H1 (cell line): ENCODE measurements around the gene PCSK4. TPM values are rescaled to one million over a fixed set of nuclear protein-coding genes. Genes with fewer than 3 reads are reported as not detected.

ENCODE experiments used
- CTCF ChIA-PET: fragments of 300-600 bp; sonication (Branson Sonifier 250); formaldehyde crosslinking; loops from one replicate; lab custom pipeline; 2021; ENCODE audit not compliant: partially characterized antibody; lab: Charles Lee
- POLR2A ChIA-PET: fragments of 300-600 bp; sonication (Branson Sonifier 250); formaldehyde crosslinking; loops from one replicate; lab custom pipeline; 2021; ENCODE audit warnings: inconsistent platforms; ENCODE audit not compliant: partially characterized antibody; lab: Charles Lee
- DNase-seq, 2 experiments: peaks; one replicate each; pipeline versions ENCODE4 v3.0.0 to v3.0.0-alpha.2; 2010 to 2022; ENCODE audit warnings: low spot score in 2 of 2, low read depth in 1 of 2, mixed read lengths in 1 of 2
- FAIRE-seq: peaks from 2 replicates; lab custom pipeline; 2011; peaks lifted over from hg19 to GRCh38; lab: Jason Lieb, UNC
- H2AFZ ChIP-seq: 2 replicates; pipeline ENCODE4 v1.8.1; 2012; ENCODE audit warnings: low read length, inconsistent platforms
- H2AK5ac ChIP-seq: 2 replicates; pipeline ENCODE4 v1.6.1; 2013; ENCODE audit warnings: low read depth, low read length
- H2BK120ac ChIP-seq: replicated peaks from 2 replicates; pipeline ENCODE3; 2013; ENCODE audit warnings: low read depth, low read length, inconsistent platforms
- H2BK12ac ChIP-seq: 2 replicates; pipeline ENCODE4 v1.6.1; 2013; ENCODE audit warnings: low read depth, low read length
- H2BK15ac ChIP-seq: 2 replicates; pipeline ENCODE4 v1.6.1; 2013; ENCODE audit warnings: low read length
- H2BK20ac ChIP-seq: 2 replicates; pipeline ENCODE4 v1.6.1; 2013; ENCODE audit warnings: low read length
- H2BK5ac ChIP-seq: 2 replicates; pipeline ENCODE4 v1.6.1; 2013; ENCODE audit warnings: low read depth, low read length
- H3K14ac ChIP-seq: 2 replicates; pipeline ENCODE4 v1.6.1; 2013; ENCODE audit warnings: inconsistent platforms; ENCODE audit not compliant: insufficient read length
- H3K18ac ChIP-seq: 2 replicates; pipeline ENCODE4 v1.6.1; 2013; ENCODE audit warnings: low read length; ENCODE audit errors: extremely low read depth
- H3K23ac ChIP-seq: 2 replicates; pipeline ENCODE4 v1.6.1; 2013; ENCODE audit warnings: inconsistent platforms; ENCODE audit not compliant: insufficient read length
- H3K23me2 ChIP-seq: 2 replicates; pipeline ENCODE4 v1.6.1; 2013; ENCODE audit warnings: low read depth, low read length
- H3K27ac ChIP-seq: 2 replicates; pipeline ENCODE4 v1.6.1; 2011; ENCODE audit warnings: low read depth, low read length, inconsistent platforms
- H3K27me3 ChIP-seq, 4 experiments: replicated peaks in 1 of 4; 1 replicate in 1 of 4; 2 replicates in 3 of 4; pipeline versions ENCODE4 v1.6.1 to v1.8.1; 2011 to 2013; ENCODE audit warnings: low read length in 3 of 4, mild to moderate bottlenecking in 3 of 4, inconsistent platforms in 2 of 4, mixed read lengths in 2 of 4, moderate library complexity in 1 of 4; ENCODE audit not compliant: control insufficient read depth in 3 of 4, insufficient read depth in 3 of 4; ENCODE audit errors: extremely low read depth in 1 of 4
- H3K36me3 ChIP-seq, 4 experiments: 2 replicates each; pipeline versions ENCODE4 v1.6.1 to v1.8.1; 2011 to 2013; ENCODE audit warnings: mild to moderate bottlenecking in 4 of 4, low read length in 3 of 4, moderate library complexity in 2 of 4, control low read depth in 1 of 4, inconsistent platforms in 1 of 4; ENCODE audit not compliant: insufficient read depth in 4 of 4, control insufficient read depth in 2 of 4
- H3K4ac ChIP-seq: replicated peaks from 2 replicates; pipeline ENCODE3; 2013; ENCODE audit warnings: low read length, low read depth, mixed read lengths, inconsistent platforms; ENCODE audit not compliant: insufficient read length
- H3K4me1 ChIP-seq, 4 experiments: replicated peaks in 1 of 4; 1 replicate in 1 of 4; 2 replicates in 3 of 4; pipeline versions ENCODE4 v1.6.1 to v1.8.1; 2011 to 2013; ENCODE audit warnings: low read length in 3 of 4, inconsistent platforms in 2 of 4, mixed read lengths in 1 of 4; ENCODE audit not compliant: insufficient read depth in 4 of 4, control insufficient read depth in 3 of 4
- H3K4me2 ChIP-seq, 2 experiments: 2 replicates each; pipeline versions ENCODE4 v1.6.1 to v1.8.1; 2011 to 2013; ENCODE audit warnings: low read depth in 2 of 2, low read length in 2 of 2, control low read depth in 1 of 2, inconsistent platforms in 1 of 2, mild to moderate bottlenecking in 1 of 2; ENCODE audit not compliant: insufficient read depth in 1 of 2
- H3K4me3 ChIP-seq, 4 experiments: fragments of 200-600, 300-600 bp in 1 of 4; sonication (generic), shearing (Covaris generic), sonication (Bioruptor Twin) in 1 of 4; 2 replicates each; pipeline versions ENCODE4 v1.5.1 to v1.8.1; 2011 to 2016; ENCODE audit warnings: low read length in 4 of 4, low read depth in 3 of 4, control low read depth in 2 of 4, inconsistent platforms in 2 of 4, mild to moderate bottlenecking in 2 of 4, mixed read lengths in 1 of 4, moderate library complexity in 1 of 4; ENCODE audit not compliant: insufficient read depth in 2 of 4; ENCODE audit errors: extremely low read depth in 1 of 4
- H3K56ac ChIP-seq: replicated peaks from 2 replicates; pipeline ENCODE3; 2013; ENCODE audit warnings: low read depth, mild to moderate bottlenecking, mixed read lengths, low read length, inconsistent platforms; ENCODE audit not compliant: insufficient read length
- H3K79me1 ChIP-seq: 2 replicates; pipeline ENCODE4 v1.6.1; 2013; ENCODE audit warnings: low read depth, low read length, control low read depth
- H3K79me2 ChIP-seq, 2 experiments: 2 replicates each; pipeline versions ENCODE4 v1.6.1 to v1.8.1; 2012 to 2013; ENCODE audit warnings: low read length in 2 of 2, mild to moderate bottlenecking in 2 of 2, inconsistent platforms in 1 of 2; ENCODE audit not compliant: insufficient read depth in 2 of 2, control insufficient read depth in 1 of 2
- H3K9ac ChIP-seq, 4 experiments: replicated peaks in 1 of 4; 1 replicate in 1 of 4; 2 replicates in 3 of 4; pipeline versions ENCODE4 v1.6.1 to v1.8.1; 2011 to 2013; ENCODE audit warnings: low read depth in 3 of 4, low read length in 3 of 4, control low read depth in 2 of 4, mild to moderate bottlenecking in 2 of 4, moderate library complexity in 2 of 4, inconsistent platforms in 1 of 4; ENCODE audit errors: extremely low read depth in 1 of 4
- H3K9me3 ChIP-seq, 2 experiments: 2 replicates each; pipeline versions ENCODE4 v1.6.1 to v1.8.1; 2012 to 2013; ENCODE audit warnings: mild to moderate bottlenecking in 2 of 2, moderate library complexity in 2 of 2, control low read depth in 1 of 2, inconsistent platforms in 1 of 2, low read depth in 1 of 2, low read length in 1 of 2, mixed read lengths in 1 of 2; ENCODE audit not compliant: insufficient read depth in 2 of 2
- H4K20me1 ChIP-seq, 2 experiments: replicated peaks in 1 of 2; 2 replicates each; pipeline versions ENCODE3 to v1.8.1; 2011 to 2013; ENCODE audit warnings: inconsistent platforms in 2 of 2, low read length in 2 of 2, mild to moderate bottlenecking in 1 of 2; ENCODE audit not compliant: insufficient read depth in 2 of 2, control insufficient read depth in 1 of 2
- H4K5ac ChIP-seq: 2 replicates; pipeline ENCODE4 v1.6.1; 2013; ENCODE audit warnings: low read length, low read depth, mixed read lengths, inconsistent platforms; ENCODE audit not compliant: insufficient read length
- H4K8ac ChIP-seq: 2 replicates; pipeline ENCODE4 v1.8.0; 2013; ENCODE audit warnings: mild to moderate bottlenecking, moderate library complexity, low read length, inconsistent platforms; ENCODE audit not compliant: insufficient read depth; ENCODE audit errors: extremely low read depth
- H4K91ac ChIP-seq: replicated peaks from 2 replicates; pipeline ENCODE3; 2013; ENCODE audit warnings: low read length, mixed read lengths, inconsistent platforms; ENCODE audit not compliant: insufficient read length
- GABPA ChIP-seq: IDR thresholded peaks from 2 replicates; pipeline ENCODE4 v1.6.1; 2011; ENCODE audit warnings: mild to moderate bottlenecking, low read length, moderate library complexity, borderline replicate concordance; ENCODE audit not compliant: insufficient read depth
- RNF2 ChIP-seq: fragments of 200-900, 300-1000 bp; sonication (generic); IDR thresholded peaks from 2 replicates; pipeline ENCODE4 v1.7.1; 2016; ENCODE audit warnings: borderline replicate concordance, low read depth, mild to moderate bottlenecking, antibody characterized with exemption, low read length; ENCODE audit not compliant: poor library complexity, severe bottlenecking; ENCODE audit errors: missing control alignments
- SP1 ChIP-seq: IDR thresholded peaks from 2 replicates; pipeline ENCODE4 v1.6.1; 2011; ENCODE audit warnings: low read depth, low read length
- SUZ12 ChIP-seq: fragments of 200-600 bp; sonication (generic); IDR thresholded peaks from 2 replicates; pipeline ENCODE4 v1.6.1; 2012; ENCODE audit warnings: mild to moderate bottlenecking, inconsistent platforms, low read length, moderate library complexity, mixed read lengths
- WGBS, 2 experiments: shearing (Covaris generic) in 1 of 2; methylation state at CpG; one replicate each; pipeline versions ENCODE4 v1.1.6 to v1.1.7; 2013 to 2015; ENCODE audit warnings: low lambda C conversion rate in 2 of 2, mixed read lengths in 2 of 2, inconsistent platforms in 1 of 2, low coverage in 1 of 2, missing lambda C conversion rate in 1 of 2; ENCODE audit not compliant: insufficient replicate concordance in 2 of 2, insufficient coverage in 1 of 2, insufficient read length in 1 of 2; ENCODE audit errors: extremely low coverage in 1 of 2, missing lambda C conversion rate in 1 of 2; 5-methylcytosine and 5-hydroxymethylcytosine counted together
- polyA plus RNA-seq, 7 experiments: library from polyadenylated mRNA; depleted of rRNA in 3 of 7; stranded (reverse) in 5 of 7; unstranded in 2 of 7; fragments of >200 nt in 5 of 7; fragments of 200-250 nt in 2 of 7; gene quantifications; 1 replicate in 5 of 7; 2 replicates in 1 of 7; 4 replicates in 1 of 7; pipeline versions ENCODE4 v1.2.1 to v1.2.3, GENCODE V29; 2011 to 2013; ENCODE audit warnings: missing spikeins in 2 of 7, mixed read lengths in 2 of 7
- total RNA-seq: library from RNA; stranded (reverse); fragmentation: NEBNext Ultra II Directional; extraction: Animal tissue kit (Norgen Biotek cat#: 25700); gene quantifications from 2 replicates; pipeline ENCODE4 v1.2.1, GENCODE V29; 2021
- TF ChIP-seq, protein P1 (sequence below): IDR thresholded peaks from 2 replicates; pipeline ENCODE4 v1.6.1; 2012; ENCODE audit warnings: inconsistent platforms

The PCSK4 gene
- total and polyA plus RNA-seq, 2 of the 8 experiments (the other 6 are each of a cell fraction or from before 2014, with no cell fraction given): 9.8 to 10.7 TPM

DNA sequence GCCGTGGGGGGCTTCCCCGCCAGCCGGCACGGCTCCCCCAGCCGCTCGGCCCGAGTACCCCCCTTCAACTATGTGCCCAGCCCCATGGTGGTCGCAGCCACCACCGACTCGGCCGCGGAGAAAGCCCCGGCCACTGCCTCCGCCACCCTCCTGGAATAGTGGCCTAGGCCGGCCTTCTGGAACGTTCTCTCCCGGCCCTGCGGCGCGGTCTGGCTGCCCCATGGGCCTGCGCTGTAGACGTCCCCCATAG lies 20.2 kb downstream of the PCSK4 start:
- H3K23me2 ChIP-seq: peaks cover 13% of the 10 kb centered on the region; the same call in 1 of the 2 replicates
- no peak overlapping the region for H2BK12ac ChIP-seq
- peaks cover 0 to 41% (median 0%) of the 10 kb centered on the region in 4 experiments; a peak in 2 of 8 replicates for H3K36me3 ChIP-seq
- H2BK120ac ChIP-seq: no peak overlapping the region
- H3K4me2 ChIP-seq: peak overlapping the region; percentile 86 to 91
- H3K27me3 ChIP-seq: peaks cover 64 to 84% (median 81%) of the 10 kb centered on the region in 4 experiments
- no peak overlapping the region for H2BK20ac ChIP-seq
- H3K27ac ChIP-seq: no peak overlapping the region
- H3K79me2 ChIP-seq: no peaks in the 10 kb centered on the region
- H3K9me3 ChIP-seq: peaks cover 0 to 7% of the 10 kb centered on the region in 2 experiments; a peak in 1 of 4 replicates
- peaks cover 23 to 60% of the 10 kb centered on the region in 2 experiments for H4K20me1 ChIP-seq
- H2BK15ac ChIP-seq: no peak overlapping the region
- DNase-seq (no peak), FAIRE-seq (no peak)
- no peak overlapping the region for H3K4ac ChIP-seq
- no peaks in the 10 kb centered on the region for H3K79me1 ChIP-seq
- no peak overlapping the region for H2AK5ac ChIP-seq
- H3K14ac ChIP-seq: no peak overlapping the region
- no peak overlapping the region for H4K5ac ChIP-seq
- H2BK5ac ChIP-seq: no peak overlapping the region
- 30% methylated on average over 13 of the region's 22 CpGs; no CpG with 5 or more reads in 1 of the 2 experiments for WGBS, 2 experiments
- TF ChIP-seq, protein P1, sequence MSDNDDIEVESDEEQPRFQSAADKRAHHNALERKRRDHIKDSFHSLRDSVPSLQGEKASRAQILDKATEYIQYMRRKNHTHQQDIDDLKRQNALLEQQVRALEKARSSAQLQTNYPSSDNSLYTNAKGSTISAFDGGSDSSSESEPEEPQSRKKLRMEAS: 0 out of 2 replicates have a peak, but pooled peaks have one; percentile 2
- TF ChIP-seq SP1: no peak
- TF ChIP-seq GABPA: no peak
- TF ChIP-seq SUZ12: no peak
- no peak for TF ChIP-seq RNF2
- peak overlapping the region; percentile 29 to 56 (median 34); a peak in 3 of 8 replicates for H3K4me3 ChIP-seq
- peaks cover 0 to 50% (median 27%) of the 10 kb centered on the region in 4 experiments; a peak in 5 of 7 replicates for H3K4me1 ChIP-seq
- H3K23ac ChIP-seq: no peak overlapping the region
- ChIA-PET POLR2A (interaction anchor here (5.5 kb wide), 2 partner anchors 13 to 28 kb away, joined by 55 to 72 read pairs; no protein-coding TSS in a partner anchor), CTCF (no interaction called here)
- H2AFZ ChIP-seq: no peak overlapping the region
- H3K18ac ChIP-seq: no peak overlapping the region
- no peak overlapping the region for H4K91ac ChIP-seq
- no peak overlapping the region for H3K9ac ChIP-seq
- peak overlapping the region; percentile 79; the same call in 1 of the 2 replicates for H4K8ac ChIP-seq
- H3K56ac ChIP-seq: no peak overlapping the region
